HG02943 (cell line): Measurements from ENCODE around the gene DDX49.
"Not testable (repeated sequence)": the region's sequence is repeated elsewhere in the genome, so short reads cannot be mapped to it uniquely, and the experiment has no call there.

Source experiments
- ATAC-seq: cut with Tn5 transposase; IDR thresholded peaks from one replicate; pipeline ENCODE4 v1.9.1; 2021; ENCODE audit warnings: mild to moderate bottlenecking, low read depth, moderate library complexity; ENCODE audit not compliant: unreplicated experiment

The DDX49 gene

DNA sequence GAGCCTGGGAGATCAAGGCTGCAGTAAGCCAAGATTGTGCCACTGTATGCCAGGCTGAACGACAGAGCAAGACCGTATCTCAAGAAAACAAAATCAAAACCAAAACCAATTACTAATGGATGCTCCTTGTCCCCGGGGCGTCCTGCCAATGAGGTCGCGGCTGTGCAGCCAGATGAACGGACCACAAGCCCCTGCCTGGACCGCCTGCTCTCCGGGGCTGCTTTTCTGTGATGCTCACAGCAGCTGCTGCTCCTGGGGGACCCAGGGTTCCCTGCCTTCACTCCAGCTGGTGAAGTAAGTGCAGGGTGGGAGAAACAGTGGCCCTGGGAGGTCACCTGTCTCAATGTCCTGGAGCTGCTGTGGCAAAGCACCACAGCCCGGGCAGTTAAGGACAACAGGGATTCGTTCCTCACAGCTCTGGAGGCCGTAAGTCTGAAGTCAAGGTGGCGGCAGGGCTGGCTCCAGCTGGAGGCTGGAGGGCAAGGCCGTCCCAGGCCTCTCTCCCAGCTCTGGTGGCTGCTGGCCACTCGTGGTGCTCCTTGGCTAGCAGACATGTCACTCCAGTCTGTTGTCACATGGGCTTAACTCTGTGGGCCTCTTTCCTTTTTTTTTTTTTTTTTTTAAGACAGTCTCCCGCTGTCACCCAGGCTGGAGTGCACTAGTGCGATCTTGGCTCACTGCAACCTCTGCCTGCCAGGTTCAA lies 10.4 kb upstream of the DDX49 start:
- ATAC-seq, result no peak

DNA sequence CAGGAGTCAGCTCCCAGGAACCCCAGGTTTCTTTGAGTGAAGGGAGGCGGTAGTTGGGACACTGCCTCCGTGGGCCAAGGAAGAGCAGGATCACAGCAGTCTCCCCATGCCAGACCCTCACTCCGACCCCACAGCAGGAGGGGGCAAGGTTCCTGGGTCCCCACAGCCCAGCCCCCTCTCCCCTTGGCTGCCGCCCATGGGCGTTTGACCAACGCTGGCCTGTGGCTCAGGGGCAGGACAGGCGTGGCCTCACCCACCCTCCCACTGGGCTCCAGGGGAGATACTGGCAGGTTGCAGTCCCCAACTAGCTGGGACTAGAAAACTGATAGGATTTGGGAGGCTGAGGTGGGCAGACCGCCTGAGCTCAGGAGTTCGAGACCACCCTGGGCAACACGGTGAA lies 9.5 kb upstream of the DDX49 start:
- no peak for ATAC-seq

DNA sequence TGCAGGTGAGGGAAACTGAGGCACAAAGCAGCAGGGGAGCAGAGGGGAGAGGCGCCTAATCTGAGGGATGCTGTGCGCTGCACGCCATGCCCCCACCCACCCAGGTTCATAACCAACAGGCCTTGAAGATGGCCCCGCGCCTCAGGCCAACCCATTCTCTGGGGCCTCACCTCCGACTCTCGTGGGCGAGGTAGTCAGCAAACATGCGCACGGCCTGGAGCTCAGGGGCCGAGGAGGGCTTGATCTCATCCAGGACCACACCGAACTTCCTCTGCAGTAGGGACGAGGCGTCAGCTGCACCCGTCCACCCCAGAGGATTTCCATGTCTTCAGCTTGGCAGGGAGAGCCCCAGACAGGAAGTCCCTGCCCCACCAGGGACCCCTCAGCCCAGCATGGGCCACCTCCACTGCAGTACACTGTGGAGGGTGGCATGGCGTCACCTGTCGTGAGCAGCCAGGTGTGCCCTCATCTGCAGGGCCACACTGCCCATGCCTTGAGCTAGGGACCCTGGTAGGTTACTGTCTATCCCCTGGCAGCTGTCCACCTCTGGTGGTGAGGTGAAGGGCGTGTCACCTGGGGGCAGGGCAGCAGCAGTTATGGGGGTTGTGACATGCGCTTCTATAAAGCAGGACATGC lies 8.6 kb upstream of the DDX49 start:
- ATAC-seq, result no peak

DNA sequence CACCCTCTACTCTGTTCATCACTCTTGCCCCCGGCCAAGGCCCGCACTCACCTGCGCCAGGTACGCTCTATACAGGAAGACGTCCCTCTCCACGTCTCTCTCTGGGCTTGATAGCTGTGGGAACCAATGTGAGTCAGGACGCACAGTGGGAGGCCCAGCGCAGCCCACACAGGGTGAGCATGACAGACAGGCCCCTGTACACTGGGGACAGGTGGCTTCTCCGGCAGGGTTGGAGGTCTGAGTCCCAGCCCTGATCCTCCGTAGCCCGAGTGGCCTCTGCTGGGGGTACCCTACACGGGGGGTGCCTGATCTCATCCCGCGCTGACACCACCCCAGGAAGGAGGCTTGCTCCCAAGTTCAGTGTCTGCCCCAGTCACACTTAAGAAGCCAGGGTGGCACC lies 6.6 kb upstream of the DDX49 start:
- no peak for ATAC-seq

DNA sequence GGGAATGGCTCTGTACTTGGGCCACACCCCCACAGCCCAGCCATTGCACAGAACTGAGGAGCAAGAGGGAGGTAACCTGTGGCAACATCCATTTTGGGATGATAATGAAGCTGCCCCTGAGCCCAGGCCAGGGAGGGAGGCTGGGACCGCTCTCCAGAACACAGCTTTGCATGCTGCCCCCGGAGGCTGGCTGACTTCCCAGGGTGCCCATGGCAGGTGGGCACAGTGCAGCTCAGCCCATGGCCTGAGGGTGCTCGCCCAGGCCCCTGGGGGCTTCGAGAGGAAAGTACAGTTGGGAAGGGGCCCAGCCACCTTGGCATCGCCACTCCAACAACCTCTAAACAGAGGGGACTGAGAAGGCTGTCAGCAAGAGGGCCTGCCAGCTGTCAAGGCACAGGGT lies 6.0 kb upstream of the DDX49 start:
- no peak for ATAC-seq

DNA sequence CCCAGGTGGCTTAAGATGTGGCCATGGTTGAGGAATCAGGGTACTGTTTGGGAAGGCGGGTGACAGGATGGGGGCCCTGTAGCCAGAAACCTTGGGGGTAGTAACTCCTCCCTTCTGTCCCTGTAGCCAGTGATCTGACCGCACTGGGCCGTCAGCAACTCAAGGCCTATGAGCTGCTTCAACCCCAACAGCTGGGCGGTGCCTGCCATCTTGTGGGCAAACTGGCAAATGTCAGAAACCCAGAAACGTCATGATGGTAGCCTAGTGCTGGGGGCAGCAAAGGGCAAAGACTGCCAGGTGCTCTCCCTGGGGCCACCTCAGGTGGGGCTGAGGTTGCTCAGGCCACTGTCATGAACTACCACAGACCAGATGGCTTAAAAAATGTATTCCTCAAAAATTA lies 3.9 kb upstream of the DDX49 start:
- ATAC-seq, result no peak

DNA sequence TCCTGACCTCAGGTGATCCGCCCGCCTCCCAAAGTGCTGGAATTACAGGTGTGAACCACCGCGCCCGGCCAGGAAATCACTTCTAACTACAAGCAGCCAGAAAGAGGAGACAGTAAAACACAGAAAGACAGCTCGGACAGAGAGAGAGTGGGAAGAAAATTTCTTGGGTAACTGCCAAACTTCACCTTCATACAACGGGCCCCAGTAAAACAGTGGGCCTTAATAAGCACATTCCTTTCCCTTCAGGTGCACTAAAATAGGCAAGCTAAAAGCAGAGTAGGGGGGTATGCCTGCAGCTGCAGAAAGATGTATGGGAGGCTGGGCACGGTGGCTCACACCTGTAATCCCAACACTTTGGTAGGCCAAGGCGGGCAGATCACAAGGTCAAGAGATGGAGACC lies 1.9 kb upstream of the DDX49 start:
- not testable (repeated sequence) for ATAC-seq

DNA sequence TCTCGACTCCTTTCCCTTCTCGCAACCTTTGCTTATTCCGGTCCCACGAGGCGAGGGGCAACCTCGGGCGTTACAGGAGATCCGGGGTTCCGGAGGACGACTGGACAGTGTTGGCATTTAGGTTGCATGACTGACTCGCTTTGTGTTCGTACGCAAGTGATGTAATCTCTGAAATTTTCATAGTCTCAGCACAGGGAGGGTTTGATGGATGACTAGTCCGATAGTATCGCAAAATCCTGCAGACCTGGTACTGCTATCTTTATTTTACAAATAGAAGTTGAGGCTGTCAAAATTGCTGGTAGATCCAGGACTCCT lies 342 bp downstream of the DDX49 start:
- no peak for ATAC-seq

DNA sequence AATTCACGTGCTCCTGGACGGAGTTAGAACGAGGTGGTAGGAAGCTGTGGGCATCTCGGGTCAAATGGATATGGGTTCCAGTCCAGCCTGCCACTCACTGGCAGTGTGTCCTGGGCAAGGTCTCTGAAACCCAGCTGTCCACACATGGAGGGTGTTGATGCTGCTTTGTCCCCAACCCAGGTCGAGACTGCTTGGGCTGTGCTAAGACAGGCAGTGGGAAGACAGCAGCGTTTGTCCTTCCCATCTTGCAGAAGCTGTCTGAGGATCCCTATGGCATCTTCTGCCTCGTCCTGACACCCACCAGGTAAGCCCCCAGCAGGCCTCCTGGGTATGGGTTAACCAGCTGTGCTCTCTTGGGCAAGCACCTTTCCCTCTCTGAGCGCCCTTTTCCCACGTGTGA lies 885 bp downstream of the DDX49 start:
- ATAC-seq, result no peak

DNA sequence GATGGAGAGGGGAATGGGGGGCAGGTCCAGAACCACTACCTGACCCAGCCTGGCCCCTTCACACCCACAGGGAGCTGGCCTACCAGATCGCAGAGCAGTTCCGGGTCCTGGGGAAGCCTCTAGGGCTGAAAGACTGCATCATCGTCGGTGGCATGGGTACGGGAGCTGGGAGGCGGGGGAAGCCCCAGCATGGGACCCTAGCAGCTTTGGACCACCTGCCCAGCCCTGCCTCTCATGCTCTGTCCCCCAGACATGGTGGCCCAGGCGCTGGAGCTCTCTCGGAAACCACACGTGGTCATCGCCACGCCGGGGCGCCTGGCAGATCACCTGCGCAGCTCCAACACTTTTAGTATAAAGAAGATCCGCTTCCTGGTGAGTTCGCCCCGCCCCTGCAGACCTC lies 2.1 kb downstream of the DDX49 start:
- ATAC-seq, result no peak

DNA sequence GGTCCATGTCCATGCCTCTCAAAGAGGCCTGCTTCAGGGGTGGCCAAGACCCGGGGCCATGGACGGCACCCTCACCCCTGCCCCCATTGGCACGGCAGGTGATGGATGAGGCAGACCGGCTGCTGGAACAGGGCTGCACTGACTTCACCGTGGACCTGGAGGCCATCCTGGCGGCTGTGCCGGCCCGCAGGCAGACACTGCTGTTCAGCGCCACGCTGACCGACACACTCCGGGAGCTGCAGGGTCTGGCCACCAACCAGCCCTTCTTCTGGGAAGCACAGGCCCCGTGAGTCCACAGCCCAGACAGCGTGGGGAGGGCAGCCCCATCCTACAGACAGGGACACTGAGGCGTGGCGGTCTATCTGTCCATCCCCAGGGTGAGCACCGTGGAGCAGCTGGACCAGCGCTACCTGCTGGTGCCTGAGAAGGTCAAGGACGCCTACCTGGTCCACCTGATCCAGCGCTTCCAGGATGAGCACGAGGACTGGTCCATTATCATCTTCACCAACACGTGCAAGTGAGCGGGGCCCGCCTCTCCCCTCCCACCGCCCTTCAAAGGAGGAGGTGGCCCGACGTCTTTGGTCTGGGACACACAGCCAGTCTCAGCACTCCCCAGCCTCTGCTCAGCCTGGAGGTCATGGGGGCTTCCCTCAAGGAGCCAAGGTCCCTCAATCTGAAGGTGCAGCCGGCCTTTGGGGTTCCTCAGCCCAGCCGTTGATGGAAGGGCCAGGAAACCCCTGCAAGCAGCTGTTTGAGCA lies 2.9 kb downstream of the DDX49 start:
- ATAC-seq, result no peak

DNA sequence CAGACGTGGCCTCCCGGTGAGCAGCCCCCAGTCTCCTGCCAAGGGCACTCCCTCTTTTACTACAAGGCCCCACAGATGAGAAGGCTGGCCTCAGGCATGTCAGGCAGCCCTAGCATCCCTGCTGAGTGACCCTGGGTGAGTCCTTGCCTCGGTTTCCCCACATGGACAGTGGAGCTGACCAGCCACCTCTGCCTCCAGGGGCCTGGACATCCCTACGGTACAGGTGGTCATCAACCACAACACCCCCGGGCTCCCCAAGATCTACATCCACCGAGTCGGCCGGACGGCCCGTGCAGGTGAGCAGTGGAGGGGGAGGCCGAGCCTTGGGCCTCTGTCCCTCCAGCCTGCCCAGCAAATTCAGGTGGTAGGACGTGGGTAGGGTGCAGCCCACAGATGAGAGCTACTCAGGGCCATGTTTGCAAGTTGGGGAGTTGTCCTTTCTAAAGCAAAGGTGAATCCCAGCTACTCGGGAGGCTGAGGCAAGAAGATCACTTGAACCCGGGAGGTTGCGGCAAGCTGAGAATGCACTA lies 5.2 kb downstream of the DDX49 start:
- ATAC-seq, result no peak

DNA sequence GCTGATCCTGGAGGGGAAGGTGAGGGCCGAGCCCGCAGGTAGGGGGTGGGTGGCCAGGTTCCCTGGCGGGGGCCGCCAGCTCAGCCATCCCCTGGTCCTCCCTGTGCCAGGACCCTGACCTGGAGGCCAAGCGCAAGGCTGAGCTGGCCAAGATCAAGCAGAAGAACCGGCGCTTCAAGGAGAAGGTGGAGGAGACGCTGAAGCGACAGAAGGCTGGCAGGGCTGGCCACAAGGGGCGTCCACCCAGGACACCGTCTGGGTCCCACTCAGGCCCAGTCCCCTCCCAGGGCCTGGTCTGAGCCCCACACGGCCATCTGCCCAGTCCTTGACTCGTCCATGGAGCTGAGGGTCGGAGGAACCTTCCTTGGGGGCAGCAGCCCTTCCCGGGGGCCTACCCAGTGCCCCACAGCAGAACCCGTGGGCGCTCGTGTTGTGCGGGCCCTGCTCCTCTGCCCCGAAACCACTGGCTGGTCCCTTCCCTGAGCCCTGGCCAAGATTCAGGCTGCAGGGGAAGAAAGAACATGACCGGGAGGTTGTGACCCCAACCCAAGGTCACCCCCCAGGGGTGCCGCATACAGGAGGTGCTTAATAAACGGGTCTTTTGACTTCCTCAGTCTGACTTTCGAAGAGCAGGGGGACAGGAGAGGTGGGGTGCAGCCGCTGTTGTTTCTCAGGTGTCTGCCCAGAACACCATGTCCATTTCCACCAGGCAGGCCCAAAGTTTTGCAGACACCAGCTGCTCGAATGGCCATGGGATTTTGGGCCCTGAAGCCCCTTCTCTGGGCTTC lies 8.7 kb downstream of the DDX49 start:
- no peak for ATAC-seq

DNA sequence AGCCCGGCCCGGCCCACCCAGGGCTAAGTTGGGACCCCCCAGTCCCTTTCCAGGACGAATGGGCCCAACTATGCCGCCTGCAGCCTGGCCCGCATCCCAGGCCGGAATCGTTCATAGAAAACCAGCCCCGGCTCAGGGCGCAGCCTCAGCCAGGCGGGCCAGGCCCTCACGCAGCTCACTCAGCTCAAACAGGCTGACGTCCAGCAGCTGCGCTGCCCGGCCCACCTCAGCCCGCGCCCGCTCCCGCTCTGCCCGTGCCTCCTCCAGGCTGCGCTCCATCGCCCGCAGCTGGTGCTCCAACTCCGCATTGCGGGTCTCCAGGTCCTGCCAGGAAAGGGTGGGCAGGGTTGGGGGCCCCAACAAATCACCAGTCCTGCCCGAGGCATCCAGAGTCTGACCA lies 9.8 kb downstream of the DDX49 start:
- ATAC-seq, result no peak

DNA sequence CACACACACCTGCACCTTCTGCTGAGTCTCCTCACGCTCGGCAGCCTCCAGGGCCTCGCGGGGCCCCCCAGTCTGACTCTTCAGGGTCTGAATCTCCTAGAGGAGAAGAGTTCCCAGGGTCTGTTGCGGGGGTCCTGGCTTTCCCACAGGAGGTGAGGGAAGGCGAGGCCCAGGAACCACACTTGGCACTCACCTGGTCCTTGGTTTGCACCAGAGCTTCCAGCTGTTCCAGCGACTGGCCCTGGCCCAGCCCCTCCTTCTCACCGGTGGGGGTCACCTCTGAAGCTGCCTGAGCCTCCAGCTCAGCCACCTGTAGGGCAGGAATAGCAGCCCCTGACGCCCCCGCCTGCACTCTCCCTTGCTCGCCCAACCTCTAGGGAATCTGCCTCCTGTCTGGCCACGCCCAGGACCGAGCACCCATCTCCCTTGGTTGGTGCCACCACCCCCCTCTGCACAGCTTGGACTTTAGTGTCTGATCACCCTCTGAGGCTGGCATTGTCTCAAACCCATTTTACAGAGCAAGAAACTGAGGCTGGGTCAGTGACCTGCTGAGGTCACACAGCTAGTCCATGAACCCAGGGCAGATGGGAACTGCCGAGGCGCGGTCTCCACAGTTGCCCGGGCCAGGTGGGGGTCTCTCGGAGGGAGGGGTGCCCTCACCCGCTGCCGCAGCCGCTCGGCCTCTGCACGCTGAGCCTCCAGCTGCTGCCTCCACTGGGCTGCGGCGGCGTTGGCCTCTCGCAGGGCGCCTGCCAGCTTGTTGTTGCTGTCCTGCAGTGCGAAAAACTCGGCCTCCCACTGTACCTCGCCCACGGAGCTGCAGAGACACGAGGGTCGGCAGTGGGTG lies 12.0 kb downstream of the DDX49 start:
- no peak for ATAC-seq

DNA sequence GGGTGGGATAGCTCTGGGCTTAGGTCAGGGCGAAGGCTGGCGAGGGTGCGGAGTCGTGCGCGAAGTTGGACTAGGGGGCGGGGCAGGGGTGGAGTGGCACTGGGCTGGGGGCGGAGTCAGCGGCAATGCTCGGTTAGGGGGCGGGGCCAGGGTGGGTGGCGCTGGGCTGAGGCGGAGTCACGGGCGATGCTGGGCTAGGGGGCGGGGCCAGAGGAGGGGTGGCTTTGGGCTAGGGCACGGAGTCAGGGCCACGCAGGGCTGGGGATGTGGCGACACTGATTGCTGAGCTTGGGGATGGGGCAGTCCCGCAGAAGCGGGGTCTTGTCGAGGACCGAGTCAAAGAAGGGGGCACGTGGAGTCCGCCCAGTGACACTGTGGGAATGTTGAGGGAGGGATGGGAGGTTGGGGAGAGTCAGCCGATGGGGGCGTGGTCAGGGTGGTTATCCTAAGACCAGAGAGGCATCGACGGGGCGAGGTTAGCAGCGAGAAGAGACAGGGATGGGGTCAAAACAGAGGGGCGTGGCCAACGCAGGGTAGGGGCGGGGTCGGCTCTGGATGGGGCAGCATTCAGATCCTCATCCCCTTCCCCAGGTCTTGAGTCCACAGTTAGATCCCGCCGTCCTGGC lies 12.8 kb downstream of the DDX49 start:
- no peak for ATAC-seq

DNA sequence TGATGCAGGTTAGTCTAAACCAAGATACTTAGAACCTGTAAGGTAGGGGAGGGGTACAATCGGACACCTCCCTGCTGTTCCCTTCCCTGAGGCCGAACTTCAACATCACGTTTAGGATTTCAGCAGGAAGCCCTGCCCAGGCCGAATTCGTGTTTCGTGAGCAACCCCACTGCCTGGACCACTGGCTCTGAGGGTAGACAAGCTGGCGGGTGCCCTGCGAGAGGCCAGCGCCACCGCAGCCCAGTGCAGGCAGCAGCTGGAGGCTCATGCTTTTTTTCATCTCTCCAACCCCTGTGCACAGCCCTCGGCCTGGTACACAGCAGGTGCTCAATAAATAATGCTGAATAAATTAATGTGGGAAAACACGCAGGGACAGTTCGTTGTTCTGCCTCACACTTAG lies 13.8 kb downstream of the DDX49 start:
- ATAC-seq, result no peak

DNA sequence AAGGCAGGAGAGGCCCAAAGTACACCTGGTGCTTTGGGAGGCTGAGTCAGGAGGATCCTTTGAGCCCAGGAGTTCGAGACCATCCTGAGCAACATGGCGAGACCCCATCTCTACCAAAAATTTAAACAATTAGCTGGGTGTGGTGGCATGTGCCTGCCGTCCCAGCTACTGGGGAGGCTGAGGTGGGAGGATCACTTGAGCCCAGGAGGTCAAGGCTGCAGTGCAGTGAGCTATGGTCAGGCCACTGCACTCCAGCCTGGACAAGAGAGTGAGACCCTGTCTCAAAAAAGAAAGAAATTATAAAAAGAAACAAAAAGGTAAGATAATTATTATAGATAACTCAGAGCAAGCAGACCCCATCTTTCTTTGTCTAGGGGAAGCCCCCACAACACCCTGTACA lies 19.6 kb downstream of the DDX49 start:
- no peak for ATAC-seq

DNA sequence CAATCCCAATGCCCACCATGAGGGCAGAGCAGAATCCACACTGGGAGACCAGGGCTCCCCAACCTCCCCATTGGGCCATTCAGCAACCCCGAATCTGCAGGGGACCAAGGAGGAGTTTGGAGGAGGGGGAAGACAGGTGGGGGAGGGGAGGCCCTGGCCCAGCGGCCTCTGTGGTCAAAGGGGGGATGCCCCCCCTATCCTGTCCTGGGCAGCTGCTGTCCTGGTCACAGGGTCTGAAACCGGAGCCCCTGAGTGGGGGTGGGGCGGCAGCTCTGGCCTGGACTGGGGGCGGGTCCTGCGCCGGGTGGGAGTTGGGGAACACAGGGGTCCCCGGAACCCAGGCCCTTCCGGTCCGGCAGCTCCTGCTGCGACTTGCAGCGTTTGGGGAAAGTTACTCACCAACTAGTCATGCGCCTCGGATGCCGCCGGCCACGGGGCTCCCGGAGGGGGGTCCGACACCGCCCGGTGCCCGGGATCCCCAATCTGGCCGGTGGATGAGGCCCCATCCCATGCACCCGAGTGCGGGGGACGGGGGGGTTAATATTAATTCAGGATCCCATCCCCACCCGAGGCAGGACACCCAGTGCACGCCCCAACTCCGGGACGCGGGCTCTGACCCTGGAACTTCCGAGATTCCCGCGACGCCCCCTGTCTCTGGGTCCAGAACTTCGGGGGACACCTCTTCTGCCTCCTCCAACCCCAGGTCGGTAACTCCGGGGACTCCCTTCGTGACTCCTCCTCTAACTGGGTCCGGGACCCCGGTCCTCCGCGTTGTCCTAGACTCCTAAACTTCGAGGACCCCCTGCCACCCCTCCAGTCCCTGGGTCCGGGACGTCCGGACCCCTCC lies 20.6 kb downstream of the DDX49 start:
- no peak for ATAC-seq
